IgD-negative memory B cell (primary cell): ENCODE measurements around the gene HAGHL. TPM values are rescaled to one million over a fixed set of nuclear protein-coding genes. Genes with fewer than 3 reads are reported as not detected.
A peak's percentile ranks its signal among the peaks of the same experiment; 100 is the strongest.
"Not testable (repeated sequence)": the region's sequence is repeated elsewhere in the genome, so short reads cannot be mapped to it uniquely, and the experiment has no call there.

Source experiments
- H3K27ac Mint-ChIP-seq, 3 donors: one replicate each; pipeline ENCODE4 v1.8.0; 2020 to 2022; ENCODE audit warnings: mild to moderate bottlenecking in 3 of 3, mixed read lengths in 3 of 3, moderate library complexity in 1 of 3
- H3K27me3 Mint-ChIP-seq: one replicate; pipeline ENCODE4 v1.8.0; 2021; ENCODE audit warnings: mixed read lengths
- H3K36me3 Mint-ChIP-seq: one replicate; pipeline ENCODE4 v1.8.0; 2020; ENCODE audit warnings: mild to moderate bottlenecking, mixed read lengths
- H3K4me1 Mint-ChIP-seq, 3 donors: one replicate each; pipeline ENCODE4 v1.8.0; 2020 to 2022; ENCODE audit warnings: mixed read lengths in 3 of 3, mild to moderate bottlenecking in 1 of 3
- H3K4me3 Mint-ChIP-seq, 4 donors: one replicate each; pipeline ENCODE4 v1.8.0; 2020 to 2022; ENCODE audit warnings: mild to moderate bottlenecking in 4 of 4, mixed read lengths in 4 of 4, moderate library complexity in 3 of 4
- H3K9me3 Mint-ChIP-seq, 3 donors: one replicate each; pipeline ENCODE4 v1.8.0; 2020 to 2021; ENCODE audit warnings: mixed read lengths in 3 of 3, mild to moderate bottlenecking in 1 of 3
- polyA plus RNA-seq: library from polyadenylated mRNA; unstranded; fragments of 300-500 nt; fragmentation: Illumina TruSeq; gene quantifications from one replicate; pipeline ENCODE4 v1.2.3, GENCODE V29; 2021

HAGHL gene
- polyA plus RNA-seq, 1 donor from 2014 or later = 10.0 TPM

GRCh38 chr16:709566-710499 lies 17.1 kb upstream of the HAGHL start:
- peaks cover 1 to 4% (median 3%) of the 10 kb centered on the region in 3 donors for H3K4me1 Mint-ChIP-seq
- peak overlapping the region in 1 of 4 donors; percentile 4 for H3K4me3 Mint-ChIP-seq
- H3K9me3 Mint-ChIP-seq = no peaks in the 10 kb centered on the region
- H3K27me3 Mint-ChIP-seq = peaks cover 36% of the 10 kb centered on the region
- no peaks in the 10 kb centered on the region for H3K36me3 Mint-ChIP-seq
- no peak overlapping the region for H3K27ac Mint-ChIP-seq

- Mint-ChIP-seq H3K4me1 (peaks cover 1 to 4% (median 3%) of the 10 kb centered on the region in 3 donors), H3K4me3 (peak overlapping the region in 1 of 4 donors; percentile 12), H3K36me3 (no peaks in the 10 kb centered on the region), H3K9me3 (no peaks in the 10 kb centered on the region), H3K27me3 (peaks cover 36% of the 10 kb centered on the region), H3K27ac (no peak overlapping the region)
These were observed 16.3 kb upstream of the HAGHL start for GRCh38 chr16:710500-711075.

- Mint-ChIP-seq H3K27me3 (peaks cover 39% of the 10 kb centered on the region), H3K9me3 (no peaks in the 10 kb centered on the region), H3K36me3 (no peaks in the 10 kb centered on the region), H3K4me3 (peak overlapping the region in 1 of 4 donors; percentile 12), H3K27ac (peak overlapping the region in 1 of 3 donors; percentile 28), H3K4me1 (peaks cover 1 to 4% (median 3%) of the 10 kb centered on the region in 3 donors)
These were observed 15.8 kb upstream of the HAGHL start for GRCh38 chr16:711084-711483.

- Mint-ChIP-seq H3K4me1 (peaks cover 0 to 4% (median 3%) of the 10 kb centered on the region in 3 donors), H3K36me3 (no peaks in the 10 kb centered on the region), H3K27ac (peak overlapping the region in 1 of 3 donors; percentile 28), H3K4me3 (peak overlapping the region in 1 of 4 donors; percentile 48), H3K27me3 (peaks cover 39% of the 10 kb centered on the region), H3K9me3 (no peaks in the 10 kb centered on the region)
These were observed 15.2 kb upstream of the HAGHL start for GRCh38 chr16:711548-712320.

GRCh38 chr16:712740-713250 lies 14.1 kb upstream of the HAGHL start:
- Mint-ChIP-seq H3K27ac (peak overlapping the region in 1 of 3 donors; percentile 71), H3K4me3 (peak overlapping the region in 1 of 4 donors; percentile 85), H3K27me3 (peaks cover 35% of the 10 kb centered on the region)
- H3K36me3 Mint-ChIP-seq, H3K9me3 Mint-ChIP-seq, H3K4me1 Mint-ChIP-seq: not testable (repeated sequence)

- Mint-ChIP-seq H3K4me3 (peak overlapping the region; percentile 4 to 83 (median 54)), H3K36me3 (no peaks in the 10 kb centered on the region), H3K4me1 (peaks cover under 1 to 4% (median 4%) of the 10 kb centered on the region in 3 donors), H3K9me3 (no peaks in the 10 kb centered on the region), H3K27me3 (peaks cover 24% of the 10 kb centered on the region), H3K27ac (peak overlapping the region; percentile 59 to 89 (median 62))
These were observed 12.8 kb upstream of the HAGHL start for GRCh38 chr16:714079-714478.

- Mint-ChIP-seq H3K36me3 (no peaks in the 10 kb centered on the region), H3K9me3 (no peaks in the 10 kb centered on the region), H3K27me3 (peaks cover 20% of the 10 kb centered on the region), H3K27ac (peak within 1 kb of the TSS; percentile 59 to 89 (median 62)), H3K4me3 (peak within 1 kb of the TSS; percentile 24 to 88 (median 72)), H3K4me1 (peaks cover 3 to 6% (median 4%) of the 10 kb centered on the region in 3 donors)
These were observed 12.1 kb upstream of the HAGHL start, which contains the start of gene METRN for GRCh38 chr16:714558-715476. Gene METRN, plus strand, starts transcription at chr16:715118. Its CDS starts 172 bp downstream, at chr16:715290.

- Mint-ChIP-seq H3K36me3 (no peaks in the 10 kb centered on the region), H3K27ac (peak overlapping the region in 1 of 3 donors; percentile 39), H3K4me3 (peak overlapping the region; percentile 24 to 88 (median 72)), H3K9me3 (no peaks in the 10 kb centered on the region), H3K27me3 (peaks cover 20% of the 10 kb centered on the region), H3K4me1 (peaks cover 8 to 10% (median 10%) of the 10 kb centered on the region in 3 donors)
These were observed 11.3 kb upstream of the HAGHL start for GRCh38 chr16:715477-716199.

GRCh38 chr16:716200-716568 lies 10.7 kb upstream of the HAGHL start:
- H3K27me3 Mint-ChIP-seq = peaks cover 20% of the 10 kb centered on the region
- peak overlapping the region in 1 of 3 donors; percentile 39 for H3K27ac Mint-ChIP-seq
- H3K9me3 Mint-ChIP-seq = no peaks in the 10 kb centered on the region
- peak overlapping the region; percentile 24 to 88 (median 48) for H3K4me3 Mint-ChIP-seq
- no peaks in the 10 kb centered on the region for H3K36me3 Mint-ChIP-seq
- H3K4me1 Mint-ChIP-seq = peaks cover 8 to 10% (median 8%) of the 10 kb centered on the region in 3 donors

GRCh38 chr16:716768-717325 lies 10.1 kb upstream of the HAGHL start:
- peak overlapping the region in 1 of 4 donors; percentile 24 for H3K4me3 Mint-ChIP-seq
- H3K4me1 Mint-ChIP-seq = peaks cover 8 to 10% (median 8%) of the 10 kb centered on the region in 3 donors
- peaks cover 20% of the 10 kb centered on the region for H3K27me3 Mint-ChIP-seq
- no peaks in the 10 kb centered on the region for H3K36me3 Mint-ChIP-seq
- H3K9me3 Mint-ChIP-seq = no peaks in the 10 kb centered on the region
- no peak overlapping the region for H3K27ac Mint-ChIP-seq

GRCh38 chr16:717450-718245 lies 9.3 kb upstream of the HAGHL start:
- Mint-ChIP-seq H3K27me3 (peaks cover 19% of the 10 kb centered on the region), H3K27ac (no peak overlapping the region), H3K4me3 (no peak overlapping the region), H3K4me1 (peaks cover 8 to 9% (median 8%) of the 10 kb centered on the region in 3 donors), H3K9me3 (no peaks in the 10 kb centered on the region), H3K36me3 (no peaks in the 10 kb centered on the region)

- H3K4me1 Mint-ChIP-seq = peaks cover 6 to 8% (median 8%) of the 10 kb centered on the region in 3 donors
- H3K36me3 Mint-ChIP-seq = no peaks in the 10 kb centered on the region
These were observed 8.5 kb upstream of the HAGHL start for GRCh38 chr16:718389-718788.

More at GRCh38 chr16:718389-718788, 8.5 kb upstream of the HAGHL start:
- H3K4me3 Mint-ChIP-seq = peak overlapping the region in 2 of 4 donors; percentile 33 to 87
- peaks cover 16% of the 10 kb centered on the region for H3K27me3 Mint-ChIP-seq
- no peaks in the 10 kb centered on the region for H3K9me3 Mint-ChIP-seq
- no peak overlapping the region for H3K27ac Mint-ChIP-seq
